ENCODE measurements around the gene PIGBOS1.

GRCh38 chr15:55284426-55284825 lies 34.5 kb downstream of the PIGBOS1 start:
- no peak for TF ChIP-seq POLR2A (IDR thresholded peaks at IDR 0.05)
- TF ChIP-seq CTCF (IDR thresholded peaks at IDR 0.05) = no peak
